Renal cortical epithelial cell (primary cell): ENCODE measurements around the gene PHC2. TPM values are rescaled to one million over a fixed set of nuclear protein-coding genes. Genes with fewer than 3 reads are reported as not detected.
A peak's percentile ranks its signal among the peaks of the same experiment; 100 is the strongest.

ENCODE experiments used
- DNase-seq: peaks from one replicate; pipeline ENCODE4 v3.0.0-alpha.2; 2011; ENCODE audit warnings: low read depth
- total RNA-seq: library from RNA; depleted of rRNA; stranded (reverse); fragments of >200 nt; gene quantifications from 2 replicates; pipeline ENCODE4 v1.2.3, GENCODE V29; 2014

Gene PHC2
- total RNA-seq, 1 donor from 2014 or later = 187 TPM

GRCh38 chr1:33371334-33371733, 59.6 kb downstream of the PHC2 start:
- DNase-seq = no peak

- no peak for DNase-seq
Measured at GRCh38 chr1:33370827-33371226, 60.1 kb downstream of the PHC2 start.

DNA sequence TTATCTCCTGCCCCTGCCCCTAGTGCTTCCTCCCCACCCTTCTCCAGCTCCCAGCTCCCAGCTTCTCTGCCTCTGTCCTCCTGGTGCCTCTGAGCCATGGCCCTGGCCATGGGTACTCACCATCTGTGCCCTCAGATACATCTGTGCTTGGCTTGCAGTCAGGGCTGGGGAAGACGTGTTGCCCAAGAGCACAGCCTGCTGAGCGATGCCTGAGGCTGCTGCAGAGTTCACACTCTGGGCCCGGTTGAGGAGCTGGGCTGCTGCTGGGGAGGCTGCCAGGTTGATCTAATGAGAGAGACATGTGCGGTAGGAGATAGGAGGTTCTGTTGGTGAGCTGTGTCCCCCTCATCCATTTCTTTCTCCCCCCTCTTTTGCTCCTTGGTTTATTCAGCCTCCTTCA, 60.6 kb downstream of the PHC2 start:
- DNase-seq = no peak

DNA sequence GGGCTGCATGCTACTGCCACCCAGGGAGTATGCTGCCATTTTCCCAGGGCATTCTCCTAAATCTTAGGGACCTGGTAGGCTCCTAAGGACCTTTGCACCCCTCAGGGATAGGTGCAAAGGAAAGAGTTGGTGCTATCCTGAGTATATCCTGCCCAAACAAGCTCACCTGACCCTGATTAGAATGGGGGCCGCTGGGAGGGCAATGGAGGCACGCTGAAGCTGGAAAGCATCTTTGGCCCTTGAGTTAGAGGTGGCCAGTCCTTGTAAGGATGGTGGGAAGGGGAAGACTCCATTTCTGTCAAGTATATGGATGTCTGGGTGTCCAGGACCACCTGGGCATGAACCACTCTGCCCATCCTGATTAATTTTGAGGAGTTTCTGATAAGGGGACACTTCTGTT, 61.1 kb downstream of the PHC2 start:
- no peak for DNase-seq

- no peak for DNase-seq
Measured at GRCh38 chr1:33369081-33369480, 61.8 kb downstream of the PHC2 start.

DNA sequence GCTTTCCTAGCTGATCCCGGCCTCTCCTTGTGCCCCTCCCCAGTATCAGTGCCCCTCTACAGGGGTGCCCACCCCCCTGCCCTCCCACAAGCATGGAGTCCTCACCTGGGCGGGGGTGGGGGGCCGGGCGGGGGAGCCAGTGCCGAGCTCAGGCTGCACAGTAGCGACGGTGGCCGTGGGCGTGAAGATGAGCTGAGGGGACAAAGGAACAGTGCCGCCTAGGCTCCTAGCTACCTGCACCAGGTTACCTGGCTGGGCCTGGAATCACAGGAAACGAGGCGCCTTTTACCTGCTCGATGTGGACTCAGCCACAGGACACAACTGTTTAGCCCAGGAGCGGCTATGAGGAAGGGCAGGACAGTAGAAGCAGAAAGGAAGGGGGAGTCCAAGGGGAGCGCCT, 62.5 kb downstream of the PHC2 start:
- no peak for DNase-seq

DNA sequence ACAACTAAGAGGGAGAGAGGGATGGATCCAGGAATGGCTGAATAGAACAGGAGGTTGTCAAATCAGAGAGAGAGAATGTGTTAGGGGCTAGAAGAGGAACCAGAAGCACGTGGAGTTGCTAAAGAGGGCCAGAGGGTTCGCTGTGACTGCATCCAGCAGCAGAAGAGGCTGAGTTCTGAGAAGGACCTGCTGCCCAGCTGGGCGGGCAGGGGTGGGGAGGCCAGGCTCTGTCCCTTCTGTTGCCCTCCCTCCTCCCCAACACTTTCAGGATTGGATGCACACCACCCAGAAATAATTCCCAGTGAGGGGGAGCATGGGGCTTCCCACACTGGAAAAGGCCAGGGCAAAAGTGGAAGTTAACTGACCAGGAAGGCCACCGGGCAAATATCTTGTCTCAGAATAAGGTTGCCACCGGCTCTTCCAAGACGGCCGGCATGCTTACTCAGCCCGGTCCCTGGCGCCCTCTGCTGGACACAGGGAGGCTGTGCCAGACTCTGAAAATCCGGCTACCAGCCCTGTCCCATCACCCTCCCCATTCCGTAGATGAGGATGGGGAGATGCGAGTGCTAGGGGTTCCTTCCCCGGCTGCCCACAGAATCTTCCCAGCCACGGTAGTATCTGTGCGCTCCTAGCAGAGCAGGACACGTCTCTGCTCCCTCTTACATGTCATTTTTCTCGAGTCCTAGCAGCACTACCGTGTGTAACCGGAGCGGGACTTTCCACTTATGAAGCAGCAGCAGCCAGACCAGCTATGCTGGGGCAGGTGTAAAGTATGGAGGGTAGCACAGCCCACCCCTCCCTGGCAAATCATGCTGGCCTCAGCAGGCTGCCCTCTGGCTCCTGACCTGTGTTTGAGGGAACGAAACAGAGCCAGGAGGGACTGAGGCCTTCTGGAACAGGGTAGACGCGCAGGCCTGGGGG, 63.1 kb downstream of the PHC2 start:
- DNase-seq = peak; percentile 63

DNA sequence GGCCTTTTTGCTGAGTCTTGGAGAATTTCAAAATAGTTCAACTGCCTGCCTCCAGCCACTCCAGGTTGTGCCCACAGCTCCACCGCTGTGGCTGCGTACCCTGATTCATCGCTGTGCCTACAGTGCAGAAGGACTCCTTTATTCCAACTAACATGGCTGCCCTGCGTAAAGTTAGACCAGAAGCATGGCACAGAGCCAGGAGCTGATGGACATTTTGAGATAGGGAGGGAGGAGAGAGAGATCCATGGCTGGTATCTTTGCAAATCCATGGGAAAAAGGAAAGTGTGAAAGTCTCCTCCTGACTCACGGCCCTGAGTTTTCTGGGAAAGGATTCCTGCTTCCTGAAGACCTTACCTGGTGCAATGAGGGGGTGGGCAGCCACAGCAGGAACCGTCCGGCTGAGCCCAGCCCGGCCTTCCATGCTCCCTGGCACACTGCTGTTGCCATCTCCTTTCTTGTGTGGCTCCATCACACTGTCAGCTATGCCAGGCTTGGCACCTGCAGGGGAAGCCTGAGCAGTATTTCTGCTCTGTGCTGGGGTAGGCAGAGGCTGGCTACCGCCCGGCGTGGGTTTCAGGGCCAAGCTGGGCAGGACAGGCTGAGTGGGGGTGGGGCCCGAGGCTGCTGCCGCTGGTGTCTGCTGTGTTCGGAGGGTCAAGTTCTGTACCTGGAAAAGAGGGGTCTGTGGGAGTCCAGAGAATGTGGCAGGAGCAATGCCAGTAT, 64.0 kb downstream of the PHC2 start:
- DNase-seq = no peak

DNA sequence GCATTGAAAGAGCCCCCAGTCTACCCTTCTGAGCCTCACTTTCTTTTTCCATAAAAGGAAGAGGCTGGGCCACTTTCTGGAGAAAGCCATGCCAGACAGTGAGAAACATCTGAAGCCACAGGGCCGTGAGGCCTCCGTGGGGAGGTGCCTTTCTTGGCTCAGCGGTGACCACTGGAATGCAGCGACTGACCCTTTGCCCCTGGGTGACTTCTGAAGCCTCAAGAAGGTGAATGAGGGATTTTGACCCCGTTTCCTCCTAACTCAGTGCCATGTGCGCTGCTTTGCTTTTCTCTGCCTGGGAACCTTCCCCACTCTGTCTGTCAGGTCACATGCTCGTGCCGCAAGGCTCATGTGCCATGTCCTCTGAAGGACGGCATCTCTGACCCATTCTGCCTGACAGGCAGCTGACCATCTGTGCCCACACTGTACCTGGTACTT, 65.3 kb downstream of the PHC2 start:
- peak; percentile 81 for DNase-seq

GRCh38 chr1:33364565-33364918, 66.4 kb downstream of the PHC2 start:
- DNase-seq = no peak

- no peak for DNase-seq
Measured at GRCh38 chr1:33363470-33363861, 67.4 kb downstream of the PHC2 start.

- DNase-seq = no peak
Measured at GRCh38 chr1:33363021-33363420, 67.9 kb downstream of the PHC2 start.

GRCh38 chr1:33361532-33362235, 69.2 kb downstream of the PHC2 start:
- DNase-seq = no peak

DNA sequence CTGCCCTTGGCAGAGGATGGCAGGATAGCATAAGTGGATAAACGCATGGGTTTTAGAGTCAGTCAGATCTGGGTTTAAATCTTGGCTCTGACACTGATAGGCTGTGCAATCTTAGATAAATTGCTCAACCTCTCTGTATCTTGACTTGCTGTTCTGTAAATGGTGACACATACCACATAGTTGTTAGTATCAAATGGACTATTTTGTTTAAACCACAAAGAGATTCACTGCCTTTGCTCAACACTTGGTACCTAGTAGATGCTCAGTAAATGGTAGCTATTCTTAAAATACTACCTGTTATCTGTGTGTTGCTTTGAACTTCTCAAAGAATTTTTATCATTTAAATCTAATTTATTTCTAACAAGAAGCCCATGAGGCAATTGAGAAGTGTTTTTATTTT, 70.5 kb downstream of the PHC2 start:
- DNase-seq = no peak

DNA sequence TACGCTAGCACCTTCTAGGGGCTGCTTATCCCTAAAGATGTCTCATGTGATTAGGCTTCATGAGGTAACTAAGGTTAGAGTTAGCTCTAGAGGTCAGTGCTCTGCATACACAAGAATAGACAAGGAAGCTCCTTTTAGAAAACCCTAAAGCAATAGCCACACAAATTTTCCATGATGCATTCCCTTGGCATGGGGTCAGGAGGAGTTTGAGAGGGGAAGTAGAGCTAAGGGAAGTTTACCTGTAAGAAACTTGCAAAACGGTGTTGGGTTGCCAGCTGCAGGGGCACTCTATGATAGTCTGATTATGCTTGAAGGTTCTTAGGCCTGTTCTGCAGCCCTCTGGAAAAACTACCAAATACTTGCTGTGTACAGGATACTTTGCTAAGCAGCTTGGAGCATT, 71.0 kb downstream of the PHC2 start:
- DNase-seq = no peak

DNA sequence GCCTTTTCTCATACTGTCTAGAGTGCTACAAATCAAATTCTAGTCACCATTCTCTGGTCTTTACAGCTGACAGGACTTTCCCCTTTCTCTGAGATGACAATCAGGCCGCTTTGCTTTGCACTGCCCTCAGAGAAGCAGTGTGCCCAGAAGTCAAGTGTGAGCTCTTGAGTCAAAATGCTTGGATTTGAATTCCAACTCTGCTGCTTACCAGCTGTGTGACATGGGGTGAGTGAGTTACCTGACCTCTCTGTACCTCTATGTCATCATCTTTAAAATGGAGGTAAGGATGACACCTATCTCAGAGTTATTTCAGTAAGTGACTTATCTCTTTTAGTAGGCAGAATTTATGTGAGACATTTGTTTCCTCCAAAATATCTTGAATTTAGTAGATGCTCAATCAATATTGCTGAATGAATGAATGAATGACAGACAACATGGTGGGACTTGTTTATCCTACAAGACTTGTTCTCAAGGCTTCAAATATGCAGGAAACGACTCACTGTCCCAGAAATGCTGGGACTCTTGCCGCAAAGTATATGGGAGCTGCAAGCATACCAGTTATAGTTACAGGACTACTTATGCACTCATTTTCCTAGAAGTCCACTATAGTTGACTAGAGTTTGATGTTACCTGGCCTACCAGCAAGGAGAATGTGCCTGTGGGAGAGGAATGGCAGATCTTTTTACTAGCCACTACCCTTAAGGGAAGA, 71.9 kb downstream of the PHC2 start:
- no peak for DNase-seq

- no peak for DNase-seq
Measured at GRCh38 chr1:33358114-33358794, 72.6 kb downstream of the PHC2 start.

- DNase-seq = no peak
Measured at GRCh38 chr1:33357099-33357498, 73.8 kb downstream of the PHC2 start.

GRCh38 chr1:33354707-33355316, 76.1 kb downstream of the PHC2 start:
- no peak for DNase-seq

- DNase-seq = no peak
Measured at GRCh38 chr1:33353531-33353930, 77.4 kb downstream of the PHC2 start.

DNA sequence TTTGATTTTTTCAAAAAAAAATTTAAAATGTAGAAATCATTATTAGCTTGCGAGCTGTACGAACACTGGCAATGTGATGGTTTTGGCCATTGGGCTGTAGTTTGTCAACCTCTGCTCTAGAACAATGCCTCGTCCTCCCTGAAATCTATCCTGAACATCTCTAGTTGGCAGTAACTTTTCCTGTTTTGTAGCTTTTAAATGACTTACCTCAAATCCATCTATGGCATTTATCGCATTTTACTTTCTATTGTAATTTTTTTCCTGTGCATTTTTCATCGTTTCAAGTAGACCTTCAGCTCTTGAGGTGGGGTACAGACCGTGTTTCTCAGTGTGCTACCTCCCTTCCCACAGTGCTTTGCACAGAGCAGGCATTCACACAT, 79.6 kb downstream of the PHC2 start:
- DNase-seq = no peak
